Activated naive CD4-positive, alpha-beta T cell treated with Interleukin-2 at 50 U/mL for 16 hours (primary cell): ENCODE results near the gene CHD9.
"Not testable (repeated sequence)": the region's sequence is repeated elsewhere in the genome, so short reads cannot be mapped to it uniquely, and the experiment has no call there.

Experiments used
- DNase-seq: peaks from one replicate; pipeline ENCODE4 v3.0.0-alpha.2; 2020

Gene CHD9

DNA sequence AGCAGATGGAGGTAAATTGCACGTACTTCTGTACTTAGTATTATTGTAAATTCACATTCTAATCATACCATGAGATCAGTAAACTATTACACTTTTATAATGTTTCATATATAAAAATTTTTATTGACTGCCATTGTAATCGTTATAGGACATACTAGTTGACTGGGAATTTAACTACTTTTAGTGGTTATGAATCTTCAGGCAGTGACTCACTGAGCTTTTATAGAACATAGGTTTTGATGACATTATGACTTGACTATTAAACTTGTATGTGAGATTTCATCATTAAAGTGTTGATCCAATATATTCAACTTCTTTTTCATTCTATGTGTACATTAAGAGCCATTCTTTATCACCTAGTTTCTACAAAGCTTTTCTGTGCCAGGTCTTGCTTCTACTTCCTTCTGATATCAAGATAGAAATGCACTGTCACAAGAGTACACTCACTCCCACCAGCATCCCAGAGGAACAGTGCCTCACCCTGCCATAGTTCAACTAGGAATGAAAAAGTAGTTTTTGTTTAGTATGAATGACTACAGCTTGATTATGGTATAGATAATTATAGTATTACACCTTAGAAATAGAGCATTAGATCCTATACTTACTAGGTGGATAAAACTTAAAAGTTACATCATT lies 237.1 kb downstream of the CHD9 start:
- no peak for DNase-seq

DNA sequence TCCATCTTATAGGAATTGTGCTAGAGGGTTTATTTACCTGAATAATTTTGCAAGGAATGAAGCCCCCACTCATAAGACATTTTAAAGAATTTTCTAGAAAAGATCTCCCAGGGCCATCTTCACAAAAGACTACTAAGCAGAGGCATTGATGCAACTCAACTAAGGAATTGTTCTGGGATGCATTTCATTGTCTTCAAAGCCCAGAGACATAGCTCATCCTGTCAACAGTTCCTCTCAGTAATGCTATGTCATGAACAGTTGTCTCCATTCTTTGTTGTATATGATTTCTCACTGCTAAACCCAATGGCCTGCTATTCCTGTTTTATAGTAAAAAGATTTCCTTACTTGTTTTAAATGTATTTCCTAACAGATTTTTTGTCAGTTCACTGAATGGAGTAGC lies 242.7 kb downstream of the CHD9 start:
- no peak for DNase-seq

DNA sequence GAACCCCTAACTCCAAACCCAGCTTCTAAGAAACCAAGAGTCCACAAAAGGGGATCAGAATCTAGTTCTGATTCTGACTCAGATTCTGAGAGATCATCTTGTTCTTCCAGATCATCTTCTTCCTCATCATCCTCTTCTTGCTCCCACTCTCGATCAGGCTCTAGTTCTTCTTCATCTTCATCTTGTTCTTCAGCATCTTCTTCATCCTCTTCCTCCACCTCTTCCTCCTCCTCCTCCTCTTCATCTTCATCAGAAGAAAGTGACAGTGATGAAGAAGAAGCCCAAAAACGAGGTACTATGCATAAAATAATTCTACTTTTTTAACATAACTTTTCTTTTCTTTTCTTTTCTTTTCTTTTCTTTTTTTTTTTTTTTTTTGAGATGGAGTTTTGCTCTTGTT lies 249.5 kb downstream of the CHD9 start:
- no peak for DNase-seq

DNA sequence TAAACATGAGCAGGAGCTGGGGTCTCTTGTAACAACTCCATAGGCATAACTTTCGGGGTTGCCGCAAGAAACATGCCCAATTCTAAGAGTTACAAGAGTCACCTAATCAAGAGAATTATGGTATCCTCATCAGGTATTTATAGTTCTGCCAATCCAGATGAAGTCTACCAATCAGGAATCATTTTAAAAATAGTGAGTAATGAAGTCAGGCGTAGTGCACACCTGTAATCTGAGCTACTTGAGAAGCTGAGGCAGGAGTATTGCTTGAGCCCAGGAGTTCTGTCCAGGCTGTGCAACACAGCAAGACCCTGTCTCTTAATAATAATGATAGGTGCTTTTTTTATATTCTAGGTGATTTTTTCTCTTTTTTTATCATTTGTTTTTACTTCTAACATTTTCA lies 251.0 kb downstream of the CHD9 start:
- no peak for DNase-seq

DNA sequence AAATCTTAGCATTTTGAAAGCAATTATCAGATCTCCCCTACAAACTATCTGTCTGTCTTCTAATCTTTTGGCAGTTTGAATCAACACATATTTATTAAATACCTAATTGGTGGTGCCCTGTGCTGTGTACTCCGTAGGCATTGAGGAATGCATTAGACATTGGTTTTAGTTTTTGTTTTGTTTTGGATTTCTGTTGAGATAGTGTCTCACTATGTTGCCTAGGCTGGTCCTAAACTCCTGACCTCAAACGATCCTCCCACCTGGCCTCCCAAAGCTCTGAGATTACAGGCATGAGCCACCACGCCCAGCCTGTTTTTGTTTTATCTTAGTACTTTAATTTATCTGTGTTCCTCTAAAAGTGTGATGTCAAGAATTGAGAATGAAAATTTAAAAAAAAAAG lies 254.7 kb downstream of the CHD9 start:
- DNase-seq = no peak

DNA sequence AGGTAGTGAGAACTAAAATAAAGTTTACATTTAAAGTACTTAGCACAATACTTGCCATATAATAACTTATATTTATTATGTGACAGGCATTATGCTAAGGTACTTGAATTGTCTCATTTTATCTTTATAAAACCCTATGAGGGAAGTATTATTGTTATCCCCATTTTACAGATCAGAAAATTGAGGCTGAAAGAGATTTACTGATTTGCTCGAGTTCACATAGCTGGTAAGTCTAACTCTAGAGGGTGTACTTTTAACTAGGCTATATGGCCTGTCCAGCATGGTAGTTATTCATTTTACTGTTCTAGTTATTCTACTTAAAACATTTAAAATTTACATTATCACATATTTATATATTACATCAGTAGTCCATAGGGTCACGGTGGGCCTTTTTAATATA lies 266.2 kb downstream of the CHD9 start:
- no peak for DNase-seq

DNA sequence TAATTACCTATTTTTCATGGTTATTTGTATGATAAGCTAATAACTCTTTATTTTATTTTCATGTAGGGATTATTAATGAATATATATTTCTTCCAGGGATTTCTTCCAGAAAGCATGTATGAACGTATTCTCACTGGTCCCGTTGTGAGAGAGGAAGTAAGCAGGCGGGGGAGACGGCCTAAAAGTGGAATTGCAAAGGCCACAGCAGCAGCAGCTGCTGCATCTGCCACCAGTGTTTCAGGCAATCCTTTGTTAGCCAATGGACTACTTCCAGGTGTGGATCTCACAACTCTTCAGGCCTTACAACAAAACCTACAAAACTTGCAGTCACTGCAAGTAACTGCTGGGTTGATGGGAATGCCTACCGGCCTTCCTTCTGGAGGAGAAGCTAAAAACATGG lies 269.1 kb downstream of the CHD9 start:
- no peak for DNase-seq

DNA sequence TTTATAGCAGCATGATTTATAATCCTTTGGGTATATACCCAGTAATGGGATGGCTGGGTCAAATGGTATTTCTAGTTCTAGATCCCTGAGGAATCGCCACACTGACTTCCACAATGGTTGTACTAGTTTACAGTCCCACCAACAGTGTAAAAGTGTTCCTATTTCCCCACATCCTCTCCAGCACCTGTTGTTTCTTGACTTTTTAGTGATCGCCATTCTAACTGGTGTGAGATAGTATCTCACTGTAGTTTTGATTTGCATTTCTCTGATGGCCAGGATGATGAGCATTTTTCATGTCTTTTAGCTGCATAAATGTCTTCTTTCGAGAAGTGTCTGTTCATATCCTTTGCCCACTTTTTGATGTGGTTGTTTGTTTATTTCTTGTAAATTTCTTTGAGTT lies 276.2 kb downstream of the CHD9 start:
- not testable (repeated sequence) for DNase-seq

DNA sequence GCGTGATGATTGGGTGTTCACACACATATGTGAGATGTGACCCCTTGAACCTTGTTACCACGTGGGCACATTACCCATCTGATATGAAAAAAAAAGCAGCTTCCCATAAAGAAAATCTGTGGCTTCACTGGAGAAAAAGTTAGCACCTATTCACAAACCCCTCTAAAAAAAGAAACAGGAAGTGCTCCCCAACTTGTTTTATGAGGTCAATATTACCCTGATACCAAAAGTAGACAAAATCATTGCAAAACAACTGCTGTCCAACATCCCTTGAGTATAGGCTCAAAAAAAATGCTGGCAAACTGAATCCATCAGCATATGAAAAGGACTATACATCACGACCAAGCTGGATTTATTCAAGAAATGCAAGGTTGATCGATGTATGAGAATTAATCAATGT lies 279.8 kb downstream of the CHD9 start:
- no peak for DNase-seq

DNA sequence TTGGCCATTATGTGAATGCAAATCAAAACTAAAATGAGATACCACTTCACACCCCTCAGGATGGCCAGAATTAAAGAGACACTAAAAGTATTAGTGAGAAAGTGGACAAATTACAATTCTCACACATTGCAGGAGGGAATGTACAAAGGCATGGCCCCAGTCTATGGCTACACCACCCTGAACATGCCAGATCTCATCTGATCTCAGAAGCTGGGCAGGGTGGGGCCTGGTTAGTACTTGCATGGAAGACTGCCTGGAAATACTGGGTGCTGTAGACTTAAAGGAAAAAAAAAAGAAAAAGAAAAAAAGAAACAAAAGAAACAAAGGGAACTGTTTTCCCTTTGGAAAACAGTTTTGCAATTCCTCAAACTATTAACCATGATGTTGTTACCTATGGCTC lies 282.5 kb downstream of the CHD9 start:
- no peak for DNase-seq

DNA sequence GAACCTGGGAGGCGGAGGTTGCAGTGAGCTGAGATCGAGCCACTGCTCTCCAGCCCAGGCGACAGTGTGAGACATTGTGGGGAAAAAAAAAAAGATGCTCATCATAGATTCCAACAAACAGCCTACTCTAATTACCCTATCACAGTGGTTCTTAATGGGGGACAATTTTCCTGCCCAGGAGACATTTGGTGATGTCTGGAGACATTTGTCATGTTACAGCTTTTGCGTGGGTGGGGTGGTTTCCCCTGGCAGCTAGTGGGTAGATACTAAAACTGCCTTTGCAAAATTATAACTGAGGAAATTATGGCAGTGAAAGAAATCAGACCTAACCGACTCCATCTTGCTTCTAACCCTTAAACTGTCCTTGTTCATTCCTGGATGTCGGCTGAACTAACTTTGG lies 287.0 kb downstream of the CHD9 start:
- peak; percentile 15 for DNase-seq

DNA sequence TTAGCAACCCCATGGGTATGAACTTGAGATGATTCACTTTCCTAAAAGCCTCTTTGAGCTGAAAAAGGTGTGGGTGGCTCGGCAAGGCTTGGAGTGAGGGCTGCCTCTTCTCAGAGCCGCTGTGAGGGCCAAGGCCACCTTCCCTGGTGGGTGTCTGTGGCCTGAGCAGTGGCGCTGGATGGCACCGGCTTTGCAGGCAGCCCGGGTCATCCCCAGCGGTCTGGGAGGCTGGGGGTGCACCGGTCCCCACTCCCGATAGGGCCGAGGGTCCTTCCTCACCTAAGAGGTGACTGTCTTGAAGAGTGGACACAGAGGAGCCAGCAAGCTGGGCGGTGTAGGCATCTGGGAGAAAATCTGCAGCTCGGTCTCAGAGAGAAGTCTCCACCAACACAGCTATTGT lies 300.3 kb downstream of the CHD9 start:
- no peak for DNase-seq

DNA sequence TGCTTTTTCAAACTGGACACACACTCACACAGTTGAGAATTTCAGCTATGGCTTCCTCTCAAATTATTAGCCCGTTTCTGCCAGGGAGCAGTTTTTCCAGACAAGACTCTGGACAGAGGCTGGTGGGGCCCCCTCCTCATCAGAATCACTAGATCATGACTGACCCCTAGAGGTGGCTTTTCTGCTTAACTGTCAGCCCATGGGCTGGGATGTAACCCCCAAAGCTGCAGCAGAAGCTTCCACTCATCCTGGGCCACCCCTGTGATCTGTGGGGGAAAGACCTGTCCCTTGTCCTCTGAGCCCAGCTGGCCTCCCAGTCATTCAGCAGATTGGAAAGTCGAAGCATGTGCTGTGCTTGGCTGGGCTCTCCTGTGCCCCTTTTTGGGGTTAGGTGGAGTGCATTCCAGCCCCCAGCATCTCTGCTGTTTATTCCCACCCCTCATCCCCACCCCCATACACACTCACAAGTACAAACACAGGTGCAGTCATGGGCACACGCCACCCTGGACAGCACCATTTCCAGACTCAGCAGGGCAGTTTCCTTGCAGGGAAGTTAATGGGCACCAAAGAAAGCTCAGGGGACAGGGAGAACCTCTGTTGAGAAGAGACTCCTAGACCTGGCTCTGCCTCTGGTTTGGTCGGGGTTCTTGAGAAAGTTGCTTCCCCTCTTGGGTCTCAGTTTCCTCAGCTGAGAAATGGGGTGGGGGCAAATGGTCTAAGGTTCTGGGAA lies 301.9 kb downstream of the CHD9 start:
- no peak for DNase-seq

DNA sequence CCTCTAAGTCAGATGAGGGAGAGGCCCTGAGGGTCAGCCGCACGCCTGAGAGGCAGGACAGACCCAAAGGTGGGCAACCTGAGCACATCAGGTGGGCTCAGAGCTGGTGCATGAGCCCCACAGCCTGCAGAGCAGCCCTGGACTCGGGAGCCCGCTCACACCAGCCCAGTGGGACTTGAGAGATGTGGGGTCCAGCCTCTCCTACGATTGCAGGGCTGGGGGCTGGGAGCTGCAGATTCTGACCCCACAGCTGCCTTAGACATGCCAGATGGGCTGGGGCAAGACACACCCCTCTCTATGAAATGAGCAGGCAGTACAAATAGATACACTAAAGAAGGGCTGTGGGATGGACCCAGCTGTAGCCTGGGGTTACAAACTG lies 302.4 kb downstream of the CHD9 start:
- DNase-seq = no peak

DNA sequence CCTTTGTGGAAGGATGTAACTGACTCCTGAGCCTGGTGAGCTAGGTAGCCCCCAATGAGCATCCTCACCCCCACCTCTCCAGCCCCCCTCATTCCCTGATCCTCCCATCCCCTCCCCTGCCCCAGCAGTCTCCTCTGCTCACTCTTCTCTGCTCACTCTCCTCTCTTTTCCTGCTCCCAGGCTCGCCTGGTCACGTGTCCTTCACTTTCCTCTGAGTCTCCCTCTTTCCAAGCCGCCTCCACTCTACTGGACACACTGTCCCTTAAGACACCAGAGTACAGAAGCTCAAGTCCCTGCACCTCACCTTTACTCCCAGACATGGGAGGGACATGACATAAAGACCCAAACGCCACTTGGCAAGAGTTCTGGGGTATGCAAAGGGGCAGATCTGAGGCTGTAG lies 303.2 kb downstream of the CHD9 start:
- no peak for DNase-seq

DNA sequence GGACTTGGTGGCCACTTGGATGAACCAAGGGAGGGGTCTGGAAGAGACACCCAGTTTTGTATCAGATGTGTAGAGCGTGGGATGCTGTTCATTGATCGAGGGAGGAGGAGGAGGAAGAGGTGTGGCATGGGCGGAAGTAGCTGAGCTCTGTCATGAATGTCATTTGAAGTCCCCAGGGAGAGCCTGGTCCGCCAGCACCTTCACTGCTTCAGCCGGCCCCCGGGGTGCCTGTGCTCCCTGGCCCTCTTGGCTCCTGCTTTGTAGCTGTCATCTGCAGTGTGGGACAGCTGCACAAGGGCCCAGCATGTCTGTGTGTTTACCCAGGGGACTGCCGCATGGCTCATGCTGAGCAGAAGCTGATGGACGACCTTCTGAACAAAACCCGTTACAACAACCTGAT lies 304.1 kb downstream of the CHD9 start:
- DNase-seq = no peak

DNA sequence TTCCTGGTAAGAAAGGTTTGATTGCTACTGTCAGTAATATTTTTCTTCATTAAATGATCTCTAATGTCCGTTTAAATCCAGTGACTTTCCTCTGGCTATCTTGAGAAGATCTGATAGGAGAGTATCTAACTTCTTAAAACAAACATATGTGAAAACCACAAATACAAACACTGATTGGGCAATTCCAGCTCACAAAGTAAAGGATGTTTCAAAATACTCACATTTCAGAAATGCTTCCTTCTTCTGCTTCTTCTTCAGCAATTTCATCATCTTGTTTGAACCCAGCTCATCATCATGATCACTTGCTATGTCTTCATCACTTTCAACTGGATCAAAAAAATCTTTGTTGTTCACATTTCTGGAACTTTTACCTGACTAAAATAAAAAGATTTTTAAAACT lies 315.1 kb downstream of the CHD9 start:
- DNase-seq = no peak

DNA sequence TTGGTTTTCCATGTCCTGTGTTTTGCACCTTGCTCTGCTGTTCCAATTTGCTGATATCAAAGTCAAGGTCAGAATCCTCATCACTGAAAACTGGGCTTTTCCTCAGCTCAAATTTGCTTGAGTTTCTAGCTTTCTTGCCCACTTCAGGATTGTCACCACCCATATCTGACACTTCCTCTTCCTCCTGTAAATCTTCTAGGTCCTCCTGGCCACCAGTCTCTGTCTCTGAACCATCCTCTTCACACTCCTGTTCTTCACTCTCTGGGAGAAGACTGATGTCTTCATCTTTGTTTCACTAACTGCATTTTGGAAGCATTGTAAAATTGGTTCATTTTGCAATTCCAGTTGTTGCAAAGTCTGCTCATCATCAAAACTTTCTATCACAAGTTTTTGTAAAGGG lies 316.0 kb downstream of the CHD9 start:
- no peak for DNase-seq

DNA sequence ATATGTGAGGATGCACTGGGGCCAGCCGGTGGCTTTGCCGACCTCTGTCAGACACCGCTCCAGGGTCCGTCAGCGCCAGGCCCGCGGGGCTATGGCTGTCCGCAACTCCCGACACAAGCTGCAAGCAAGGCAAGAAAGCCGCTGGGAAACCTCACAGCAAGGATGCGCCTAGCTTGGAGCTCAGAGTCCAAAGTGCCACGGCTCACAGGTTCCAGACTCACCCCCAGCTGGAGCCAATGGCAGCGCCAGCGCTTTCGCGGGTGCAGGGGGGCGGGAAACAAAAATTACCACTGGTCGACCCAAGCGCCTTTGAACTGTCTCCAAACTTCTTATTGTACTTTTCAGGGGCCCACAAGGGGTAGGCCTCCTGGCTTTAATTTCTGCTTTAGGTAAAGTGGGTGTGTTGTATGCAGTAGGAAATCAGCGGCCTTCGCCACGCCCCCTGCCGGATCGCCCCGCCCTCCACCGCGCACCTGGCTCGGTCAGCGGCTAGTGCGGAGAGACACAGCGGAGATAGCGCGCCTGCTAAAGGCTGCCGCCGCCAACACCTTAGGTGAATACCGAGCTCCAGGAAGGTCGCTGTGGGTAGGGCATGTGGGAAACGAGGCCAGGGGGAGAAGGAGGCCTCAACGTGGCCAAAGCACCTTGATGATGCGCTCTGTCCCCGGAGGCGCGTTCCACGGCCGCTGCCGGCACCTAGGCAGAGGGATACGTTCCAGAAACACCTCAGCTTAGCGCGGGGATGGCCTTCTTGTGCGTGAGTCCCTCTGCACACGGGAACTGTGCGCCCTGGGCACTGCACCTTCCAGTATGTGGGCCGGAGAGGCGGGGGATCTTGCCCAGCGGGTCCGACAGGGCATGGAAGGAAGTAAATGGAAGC lies 318.4 kb downstream of the CHD9 start:
- peak; percentile 81 for DNase-seq

DNA sequence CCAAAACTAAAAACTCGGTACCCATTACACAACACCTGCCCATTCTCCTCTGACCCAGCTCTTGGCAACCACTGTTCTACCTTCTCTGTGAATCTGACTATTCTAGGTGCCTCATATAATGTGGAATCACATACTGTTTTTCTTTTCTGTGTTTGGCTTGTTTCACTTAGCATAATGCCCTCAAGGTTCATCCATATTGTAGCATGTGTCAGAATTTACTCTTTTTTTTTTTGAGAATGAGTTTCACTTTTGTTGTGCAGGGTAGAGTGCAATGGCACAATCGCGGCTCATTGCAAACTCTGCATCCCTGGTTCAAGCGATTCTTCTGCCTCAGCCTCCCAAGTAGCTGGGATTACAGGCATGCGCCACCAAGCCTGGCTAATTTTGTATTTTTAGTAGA lies 320.0 kb downstream of the CHD9 start:
- DNase-seq = no peak

DNA sequence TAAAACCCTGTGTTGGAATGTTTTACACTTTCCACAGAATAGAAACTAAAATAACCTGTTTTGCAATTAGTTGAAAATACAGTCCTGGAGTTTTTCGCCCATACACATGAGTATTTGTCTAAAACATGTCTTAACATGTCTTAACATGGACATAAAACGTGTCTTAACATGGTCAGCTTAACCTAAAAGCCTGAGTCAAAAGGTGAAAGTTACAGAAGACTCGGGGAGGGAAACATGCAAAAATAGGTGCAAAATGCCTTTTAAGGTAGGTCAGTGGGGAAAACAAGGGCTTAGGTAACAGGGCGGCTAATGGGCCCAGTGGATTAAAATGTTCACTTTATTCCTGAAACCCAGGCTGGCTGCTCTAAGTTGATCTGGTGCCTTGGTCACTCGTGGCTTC lies 323.3 kb downstream of the CHD9 start:
- DNase-seq = no peak
